22Rv1 (cell line): ENCODE data around the gene AKAP6.

Experiments
- CTCF ChIP-seq: fragments of 450-650 bp; IDR thresholded peaks from 2 replicates; pipeline ENCODE4 v1.5.1; 2017; ENCODE audit warnings: mild to moderate bottlenecking
- ZFX ChIP-seq: fragments of 450-650 bp; IDR thresholded peaks from 2 replicates; pipeline ENCODE4 v1.6.1; 2017; ENCODE audit warnings: antibody characterized with exemption, borderline replicate concordance

GRCh38 chr14:32805979-32806378 lies 476.9 kb downstream of the AKAP6 start:
- TF ChIP-seq CTCF: no peak
- TF ChIP-seq ZFX: no peak
